HuH-7 (cell line): ENCODE measurements around the gene GYS1.

Source experiments
- DNase-seq: peaks from one replicate; pipeline ENCODE4 v3.0.0; 2011; ENCODE audit warnings: low spot score

The GYS1 gene

GRCh38 chr19:48988860-48989259, 4.2 kb downstream of the GYS1 start:
- DNase-seq = no peak

GRCh38 chr19:48988286-48988685, 4.8 kb downstream of the GYS1 start:
- no peak for DNase-seq

GRCh38 chr19:48987323-48987722, 5.8 kb downstream of the GYS1 start:
- DNase-seq = no peak

- no peak for DNase-seq
Observed at GRCh38 chr19:48986211-48986610, 6.9 kb downstream of the GYS1 start.

- no peak for DNase-seq
Observed at GRCh38 chr19:48985711-48986110, 7.4 kb downstream of the GYS1 start.

- DNase-seq = no peak
Observed at GRCh38 chr19:48982280-48982679, 10.8 kb downstream of the GYS1 start.

- DNase-seq = no peak
Observed at GRCh38 chr19:48977061-48977460, 16.0 kb downstream of the GYS1 start.

- DNase-seq = no peak
Observed at GRCh38 chr19:48975947-48976847, 16.9 kb downstream of the GYS1 start.

GRCh38 chr19:48970923-48971395, 22.1 kb downstream of the GYS1 start:
- DNase-seq = peak; percentile 83

GRCh38 chr19:48970139-48970766, 22.9 kb downstream of the GYS1 start:
- DNase-seq = no peak

GRCh38 chr19:48969276-48970138, 23.6 kb downstream of the GYS1 start:
- DNase-seq = no peak

- DNase-seq = no peak
Observed at GRCh38 chr19:48968813-48969218, 24.3 kb downstream of the GYS1 start.

- DNase-seq = no peak
Observed at GRCh38 chr19:48968179-48968661, 24.9 kb downstream of the GYS1 start.

GRCh38 chr19:48967346-48968178, 25.5 kb downstream of the GYS1 start:
- DNase-seq = no peak

GRCh38 chr19:48966541-48967345, 26.4 kb downstream of the GYS1 start:
- DNase-seq = no peak

- no peak for DNase-seq
Observed at GRCh38 chr19:48965806-48966540, 27.1 kb downstream of the GYS1 start.

- DNase-seq = peak; percentile 94
Observed at GRCh38 chr19:48965040-48965805, 27.9 kb downstream of the GYS1 start, which contains the start of gene FTL. TSS of gene FTL (plus strand) at chr19:48965309. CDS start at chr19:48965508, 199 bp downstream.

- DNase-seq = peak; percentile 59
Observed at GRCh38 chr19:48964205-48965039, 28.7 kb downstream of the GYS1 start.
